DMS153 (cell line): Measurements from ENCODE around the gene E2F2.
"Not testable (repeated sequence)": the region's sequence is repeated elsewhere in the genome, so short reads cannot be mapped to it uniquely, and the experiment has no call there.

Source experiments
- DNase-seq: peaks from one replicate; lab custom pipeline; 2025; lab: John Stamatoyannopoulos, UW

The E2F2 gene

DNA sequence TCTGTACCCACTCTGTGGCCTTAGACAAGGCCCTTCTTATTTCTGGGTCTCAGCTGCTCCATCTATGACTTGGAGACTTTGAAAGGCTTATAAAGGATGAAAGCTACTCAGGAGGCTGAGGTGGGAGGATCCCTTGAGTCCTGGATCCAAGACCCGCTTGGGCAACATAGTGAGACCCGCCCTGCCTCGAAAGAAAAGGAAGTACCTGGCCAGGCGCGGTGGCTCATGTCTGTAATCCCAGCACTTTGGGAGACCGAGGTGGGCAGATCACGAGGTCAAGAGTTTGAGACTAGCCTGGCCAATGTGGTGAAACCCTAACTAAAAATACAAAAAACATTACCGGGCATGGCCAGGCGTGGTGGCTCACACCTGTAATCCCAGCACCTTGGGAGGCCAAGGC is 14.8 kb upstream of the E2F2 start:
- DNase-seq = no peak

DNA sequence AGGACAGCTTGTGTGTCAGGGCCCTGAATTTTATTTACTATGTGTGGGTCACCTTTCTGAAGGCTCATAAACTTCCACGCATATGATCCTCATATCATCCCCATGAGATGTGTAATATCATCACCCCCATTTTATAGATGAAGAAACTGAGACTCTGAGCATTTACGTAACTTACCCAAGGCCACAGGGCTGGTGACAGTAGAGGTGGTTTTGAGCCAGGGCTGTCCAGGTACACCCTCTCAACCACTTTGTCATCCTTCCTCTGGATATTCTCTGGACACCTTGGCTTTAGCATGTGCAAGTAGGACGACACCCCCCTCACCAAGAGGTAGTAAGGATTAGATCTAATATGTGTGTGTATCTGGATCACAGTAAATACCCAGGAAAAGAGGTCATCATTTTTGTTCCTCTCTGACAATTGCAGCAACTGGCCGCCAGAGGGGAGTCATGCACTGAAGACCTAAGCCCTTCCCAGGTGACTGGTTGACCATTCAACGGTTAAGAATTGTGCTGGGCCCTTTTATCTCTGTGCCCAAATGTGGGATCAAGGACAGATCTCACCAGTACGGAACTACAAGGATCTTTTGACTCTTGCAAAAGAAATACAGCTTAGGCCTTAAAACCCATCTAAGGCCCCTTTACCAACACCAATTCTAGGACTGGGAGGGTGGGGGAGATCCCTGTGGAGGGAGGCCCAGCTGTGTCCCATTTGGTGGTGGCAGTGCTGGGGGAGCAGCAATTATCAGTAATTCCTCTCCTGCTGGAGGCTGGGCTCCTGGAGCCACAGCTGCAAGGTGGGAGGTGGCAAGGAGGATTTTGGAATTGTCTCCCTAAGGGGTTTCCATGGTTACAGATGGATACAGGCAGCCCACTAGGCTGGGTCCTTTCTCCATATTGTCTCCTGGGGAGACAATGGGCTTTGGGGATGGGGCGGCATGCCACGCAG is 13.7 kb upstream of the E2F2 start:
- peak; percentile 59 for DNase-seq

DNA sequence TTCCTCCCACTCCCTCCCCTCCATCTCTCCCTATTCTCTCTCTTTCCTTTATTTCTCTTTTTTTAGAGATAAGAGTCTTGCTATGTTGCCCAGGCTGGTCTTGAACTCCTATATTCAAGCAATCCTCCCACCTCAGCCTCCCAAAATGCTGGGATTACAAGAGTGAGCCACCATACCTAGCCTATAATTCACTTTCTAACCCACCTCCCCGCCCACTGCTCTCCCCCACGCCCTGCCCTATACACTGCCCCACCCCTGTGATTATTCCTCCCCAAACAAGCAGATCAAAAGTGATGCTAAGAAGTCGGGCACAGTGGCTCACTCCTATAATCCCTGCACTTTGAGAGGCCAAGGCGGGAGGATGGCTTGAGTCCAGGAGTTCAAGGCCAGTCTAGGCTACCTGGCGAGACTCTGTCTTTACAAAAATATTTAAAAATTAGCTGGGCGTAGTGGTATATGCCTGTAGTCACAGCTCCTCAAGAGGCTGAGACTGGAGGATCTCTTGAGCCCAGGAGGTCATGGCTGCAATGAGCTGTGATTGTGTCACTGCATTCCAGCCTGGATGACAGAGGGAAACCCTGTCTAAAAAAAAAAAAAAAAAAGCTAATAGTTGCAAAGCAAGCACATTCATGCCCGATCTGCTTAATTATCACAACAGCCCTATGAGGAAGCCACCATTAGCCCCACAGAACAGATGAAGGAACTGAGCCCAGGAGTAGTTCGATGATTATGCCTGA is 12.8 kb upstream of the E2F2 start:
- no peak for DNase-seq

DNA sequence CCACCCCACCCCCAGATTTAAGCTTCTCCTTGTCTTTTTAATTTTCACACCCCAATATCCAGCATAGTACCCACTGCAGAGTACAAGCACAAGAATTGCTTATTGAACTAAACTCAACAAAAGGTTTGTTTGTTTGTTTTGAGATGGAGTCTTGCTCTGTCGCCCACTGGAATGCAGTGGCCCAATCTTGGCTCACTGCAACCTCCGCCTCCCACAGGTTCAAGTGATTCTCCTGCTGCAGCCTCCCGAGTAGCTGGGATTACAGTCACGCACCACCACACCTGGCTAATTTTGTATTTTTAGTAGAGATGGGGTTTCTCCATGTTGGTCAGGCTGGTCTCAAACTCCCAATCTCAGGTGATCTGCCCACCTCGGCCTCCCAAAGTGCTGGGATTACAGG is 11.9 kb upstream of the E2F2 start:
- not testable (repeated sequence) for DNase-seq

DNA sequence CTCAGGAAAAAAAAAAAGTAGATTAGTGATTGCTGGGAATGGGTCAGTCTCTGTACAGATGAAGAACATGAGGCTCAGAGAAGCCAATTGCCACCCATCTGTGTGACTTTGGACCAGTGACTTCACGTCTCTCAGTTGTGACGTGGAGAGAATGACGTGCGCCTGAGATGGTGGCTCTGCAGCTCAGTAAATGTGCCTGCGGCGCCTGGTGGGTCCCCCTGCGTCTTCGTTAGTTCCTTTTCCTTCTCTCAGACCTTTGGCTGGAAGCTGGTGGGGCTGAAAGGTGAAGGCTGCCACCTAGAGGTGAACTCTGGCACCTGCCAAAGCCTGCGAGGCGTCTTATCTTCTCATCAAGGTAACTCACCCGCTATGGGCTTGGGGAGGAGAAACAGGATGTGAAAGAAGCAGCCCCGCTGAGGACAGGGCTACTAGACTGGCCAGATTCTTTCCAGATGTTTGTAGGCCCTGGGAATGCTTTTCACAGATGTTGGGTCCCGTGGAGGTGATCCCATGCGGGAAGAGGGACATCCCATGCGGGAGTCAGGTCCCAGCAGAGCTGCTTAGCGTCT is 8.7 kb upstream of the E2F2 start:
- DNase-seq = peak; percentile 89

DNA sequence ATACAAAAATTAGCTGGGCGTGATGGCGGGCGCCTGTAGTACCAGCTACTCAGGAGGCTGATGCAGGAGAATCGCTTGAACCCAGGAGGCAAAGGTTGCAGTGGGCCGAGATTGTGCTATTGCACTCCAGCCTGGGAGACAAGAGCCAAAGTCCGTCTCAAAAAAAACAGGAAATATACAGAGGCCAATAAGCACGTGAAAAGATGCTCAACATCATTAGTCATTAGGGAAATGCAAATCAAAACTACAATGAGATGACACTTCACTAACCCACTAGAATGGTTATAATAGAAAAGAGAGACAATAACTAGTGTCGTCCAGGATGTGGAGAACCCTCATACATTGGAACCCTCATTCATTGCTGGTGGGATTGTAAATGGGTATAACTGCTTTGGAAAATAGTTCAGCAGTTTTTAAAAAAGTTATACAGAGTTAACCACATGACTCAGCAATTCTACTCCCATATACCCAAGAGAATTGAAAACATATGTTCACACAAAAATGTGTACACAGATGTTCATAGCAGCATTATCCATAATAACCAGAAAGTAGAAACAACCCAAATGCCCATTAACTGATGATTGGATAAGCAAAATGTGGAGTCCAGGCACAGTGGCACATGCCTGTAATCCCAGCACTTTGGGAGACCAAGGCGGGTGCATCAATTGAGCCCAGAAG is 6.4 kb upstream of the E2F2 start:
- no peak for DNase-seq

DNA sequence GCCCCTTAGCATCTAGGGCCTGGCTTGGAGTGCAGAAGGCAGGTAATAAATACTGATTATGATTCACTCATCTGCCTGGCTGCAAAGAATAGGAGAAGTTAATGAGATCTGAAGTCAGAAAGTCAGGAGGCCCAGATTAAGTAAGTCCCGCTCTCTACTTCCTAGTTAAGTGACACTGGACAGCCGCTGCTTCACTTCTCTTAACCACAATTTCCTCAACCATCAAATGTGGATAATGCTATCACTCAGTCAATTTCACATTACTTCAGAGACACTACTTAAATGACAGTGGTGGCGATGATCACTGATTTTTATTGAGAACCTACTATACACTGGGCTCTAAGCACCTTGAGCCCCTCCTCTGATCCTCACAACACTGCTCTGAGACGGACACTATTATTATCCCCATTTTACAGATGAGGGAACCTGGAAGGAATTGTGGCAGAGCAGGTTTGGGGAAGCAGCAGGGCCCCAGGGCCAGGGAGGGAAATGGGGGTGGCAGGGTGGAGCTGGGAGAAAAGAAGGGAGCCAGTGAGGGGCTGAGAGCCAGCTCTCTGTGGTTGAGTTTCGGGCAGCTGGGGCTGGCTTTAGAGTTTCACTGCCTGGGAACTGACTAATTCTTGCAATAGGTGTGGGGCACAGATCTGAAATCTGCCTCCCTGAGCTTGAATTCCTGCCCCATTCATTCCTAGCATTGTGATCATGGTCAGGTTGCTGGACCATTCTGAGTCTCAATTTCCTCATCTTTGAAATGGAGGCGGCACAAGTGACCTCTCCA is 2.4 kb upstream of the E2F2 start:
- DNase-seq = no peak

DNA sequence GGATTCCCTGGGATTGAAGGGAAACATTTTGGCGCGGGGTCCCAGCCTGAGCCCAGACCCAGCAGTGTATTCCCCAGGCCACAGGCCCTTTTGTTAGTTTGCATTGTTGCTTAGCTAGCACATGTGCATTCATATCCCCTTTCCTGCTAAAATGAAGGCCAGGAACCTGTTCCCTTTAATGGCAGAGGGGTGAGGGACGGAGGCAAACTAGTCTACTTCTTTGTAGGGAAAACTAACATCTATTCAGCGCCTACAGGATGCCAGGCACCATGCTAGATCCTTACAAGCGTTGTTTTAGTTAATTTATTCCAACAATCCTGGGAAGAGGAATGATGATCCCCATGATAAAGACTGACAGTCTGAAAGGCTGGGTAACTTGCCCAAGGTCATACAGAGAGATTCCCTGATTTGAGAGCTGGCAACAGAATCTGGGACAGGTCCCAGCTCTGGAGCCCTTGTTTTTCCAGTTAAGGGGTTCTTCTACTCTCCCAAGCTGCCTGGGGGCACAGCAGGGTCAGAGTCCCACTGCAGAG is 595 bp upstream of the E2F2 start:
- DNase-seq = no peak

DNA sequence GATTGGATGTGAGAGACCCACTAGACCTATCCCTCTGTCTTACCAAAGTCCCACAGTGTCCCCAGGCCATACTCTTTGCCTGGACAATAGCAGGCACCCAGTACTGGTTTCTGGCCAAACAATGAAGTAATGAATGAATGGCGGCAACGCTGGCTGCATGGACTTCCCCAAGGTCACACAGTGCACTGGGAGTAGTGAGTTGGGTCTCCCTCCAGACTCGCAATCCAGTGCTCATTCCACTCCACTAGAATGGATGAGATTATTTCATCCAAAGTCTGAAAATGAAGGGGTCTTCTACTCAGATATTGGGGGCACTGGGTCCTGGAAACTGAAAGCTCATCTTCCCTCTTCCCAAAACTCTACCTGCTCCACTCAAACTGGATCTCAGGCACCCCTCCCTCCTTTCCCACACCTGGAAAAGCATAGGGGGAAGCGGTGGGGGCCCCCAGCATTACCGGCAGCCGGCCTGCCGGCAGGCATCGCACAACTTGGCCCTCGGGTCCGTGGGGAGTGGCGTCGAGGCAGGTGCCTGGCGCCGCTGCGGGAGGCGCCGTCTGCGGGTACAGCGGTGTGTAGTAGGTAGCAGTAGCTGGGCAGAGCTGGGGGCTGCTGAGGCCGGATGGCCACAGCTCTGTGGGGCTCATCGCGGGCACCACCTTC is 816 bp downstream of the E2F2 start:
- no peak for DNase-seq

DNA sequence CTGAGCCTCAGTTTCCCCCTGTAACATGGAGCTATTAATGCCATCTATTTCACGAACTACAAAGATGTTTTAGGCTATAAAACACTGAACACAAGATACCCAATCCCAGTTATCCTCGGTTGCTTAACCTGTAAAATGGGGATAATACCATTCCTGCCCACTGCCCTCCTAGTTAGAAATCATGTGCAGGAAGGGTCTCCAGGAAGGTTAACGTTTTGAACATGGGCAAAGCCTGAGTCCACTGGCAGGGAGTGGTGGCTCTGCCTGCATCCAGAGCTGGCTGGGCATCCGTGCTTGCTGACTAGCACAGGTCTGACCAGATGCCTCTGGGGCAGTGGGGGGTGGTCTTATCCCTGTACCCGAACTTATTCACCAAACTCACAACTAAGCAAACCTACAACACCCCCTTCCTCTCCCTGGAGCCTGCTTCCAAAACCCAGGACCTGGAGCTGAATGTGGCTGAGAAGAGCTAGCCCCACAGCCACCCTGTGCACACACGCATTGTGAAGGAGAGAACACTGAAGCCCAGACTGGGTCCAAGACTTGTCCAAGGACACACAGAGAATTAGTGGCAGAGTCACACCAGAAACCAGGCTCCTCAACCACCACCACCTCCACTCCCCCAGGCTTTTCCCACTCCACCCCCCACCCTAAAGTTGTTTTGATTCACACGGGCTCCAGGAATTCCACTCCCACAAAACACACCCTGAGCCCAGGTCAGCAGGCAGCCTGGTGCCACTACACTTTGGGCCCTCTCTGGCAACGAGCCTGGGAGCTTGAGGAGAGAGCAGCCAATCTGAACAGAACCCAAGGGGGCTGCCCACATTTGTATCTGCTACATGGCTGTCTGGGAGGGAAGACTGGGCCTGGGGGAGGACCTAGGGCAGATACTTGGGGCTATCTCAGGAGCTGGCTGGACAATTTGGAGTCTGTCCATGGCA is 1.6 kb downstream of the E2F2 start:
- no peak for DNase-seq

DNA sequence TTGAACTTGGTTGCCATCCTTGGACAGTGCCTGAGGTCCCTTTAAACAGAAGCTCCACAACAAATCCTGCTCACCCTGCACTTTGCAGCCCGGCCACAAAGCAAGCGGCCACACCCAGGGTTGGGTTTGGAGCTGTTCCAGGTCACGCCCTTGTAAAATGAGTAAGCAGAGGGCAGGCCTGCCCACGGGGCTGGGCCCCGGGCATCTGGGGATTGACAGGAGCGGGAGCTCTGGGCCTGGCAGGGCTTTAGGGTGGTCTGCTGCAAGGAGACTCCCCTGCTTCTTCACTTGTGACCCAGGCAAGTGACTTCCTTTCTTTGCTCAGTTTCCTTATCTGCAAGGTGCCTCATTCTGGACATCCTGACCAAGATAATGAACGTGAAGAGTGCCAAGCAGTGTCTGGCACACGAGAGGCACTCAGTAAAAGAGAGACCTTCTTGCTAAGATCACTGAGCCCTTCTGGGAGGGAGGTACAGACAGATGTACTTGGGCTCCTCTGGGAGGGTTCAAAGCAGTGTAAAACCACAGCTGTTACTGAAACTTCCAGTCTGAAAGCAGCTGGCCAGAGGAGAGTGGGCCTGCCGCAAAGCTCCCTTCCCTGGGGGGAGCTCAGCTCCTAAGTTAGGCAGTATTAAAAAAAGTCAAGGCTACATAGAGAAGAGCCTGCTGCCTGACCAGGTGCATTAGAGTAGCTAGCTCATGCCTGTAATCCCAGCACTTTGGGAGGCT is 2.6 kb downstream of the E2F2 start:
- peak; percentile 88 for DNase-seq

DNA sequence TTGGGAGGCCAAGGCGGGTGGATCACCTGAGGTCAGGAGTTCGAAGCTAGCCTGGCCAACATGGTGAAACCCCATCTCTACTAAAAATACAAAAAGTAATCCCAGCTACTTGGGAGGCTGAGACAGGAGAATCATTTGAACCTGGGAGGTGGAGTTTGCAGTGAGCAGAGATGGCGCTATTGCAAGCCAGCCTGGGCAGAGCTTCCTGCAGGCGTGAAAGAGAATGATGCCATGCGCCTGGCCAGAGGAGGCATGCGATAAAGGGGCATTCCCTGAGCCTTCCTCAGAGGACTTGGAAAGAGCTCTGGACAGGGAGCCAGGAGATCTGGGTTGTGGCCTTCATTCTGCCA is 3.2 kb downstream of the E2F2 start:
- DNase-seq = no peak

DNA sequence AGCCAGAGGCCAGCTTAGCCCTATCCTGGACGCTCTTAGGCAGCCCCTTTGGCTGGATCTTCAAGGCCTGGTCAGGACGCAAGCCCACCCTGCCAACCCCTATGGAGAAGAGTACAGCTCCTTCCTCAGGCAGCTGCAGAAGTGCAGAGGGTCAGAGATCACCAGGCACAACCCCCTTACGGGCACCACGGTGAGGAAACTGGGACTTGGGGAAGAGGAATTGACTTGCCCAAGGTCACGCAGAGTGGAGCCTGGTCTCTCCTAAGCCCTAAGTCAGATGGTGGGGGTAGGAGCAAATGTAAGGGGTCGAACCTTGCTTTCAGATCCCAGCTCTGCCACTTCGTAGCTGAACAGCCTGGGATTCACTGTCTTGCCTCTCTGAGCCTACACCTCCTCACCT is 3.7 kb downstream of the E2F2 start:
- DNase-seq = no peak

DNA sequence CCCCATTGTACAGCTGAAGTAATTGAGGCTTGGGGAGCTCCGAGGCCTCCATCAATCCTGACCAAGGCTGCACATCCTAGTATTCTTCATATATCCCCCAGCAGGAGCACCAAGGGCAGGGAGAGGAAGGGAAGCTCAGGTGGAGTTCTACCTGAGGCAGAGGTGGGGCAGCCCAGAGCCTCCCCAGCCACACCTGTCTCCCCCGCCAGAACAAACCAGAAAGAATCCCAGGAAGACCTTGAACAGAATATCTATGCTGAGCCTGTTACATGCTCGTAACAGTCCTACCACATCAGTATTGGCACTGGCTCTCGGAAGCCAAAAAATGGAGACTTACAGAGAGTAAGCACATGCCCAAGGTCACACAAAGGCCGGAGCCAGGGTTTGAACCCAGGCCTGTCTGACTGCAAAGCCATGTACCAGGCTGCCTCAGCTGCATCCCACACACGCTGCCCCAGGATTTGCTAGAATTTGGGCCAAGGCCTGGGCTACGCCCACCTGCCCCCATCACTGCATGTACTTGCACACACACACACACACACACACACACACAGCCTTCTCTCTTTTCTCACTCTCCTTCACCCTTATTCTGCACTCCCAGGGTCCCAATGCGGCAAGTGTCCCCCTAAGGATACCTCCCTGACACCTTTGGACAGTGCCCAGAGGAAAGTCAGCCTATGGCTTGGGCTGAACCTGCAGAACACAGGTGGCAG is 4.5 kb downstream of the E2F2 start:
- no peak for DNase-seq

DNA sequence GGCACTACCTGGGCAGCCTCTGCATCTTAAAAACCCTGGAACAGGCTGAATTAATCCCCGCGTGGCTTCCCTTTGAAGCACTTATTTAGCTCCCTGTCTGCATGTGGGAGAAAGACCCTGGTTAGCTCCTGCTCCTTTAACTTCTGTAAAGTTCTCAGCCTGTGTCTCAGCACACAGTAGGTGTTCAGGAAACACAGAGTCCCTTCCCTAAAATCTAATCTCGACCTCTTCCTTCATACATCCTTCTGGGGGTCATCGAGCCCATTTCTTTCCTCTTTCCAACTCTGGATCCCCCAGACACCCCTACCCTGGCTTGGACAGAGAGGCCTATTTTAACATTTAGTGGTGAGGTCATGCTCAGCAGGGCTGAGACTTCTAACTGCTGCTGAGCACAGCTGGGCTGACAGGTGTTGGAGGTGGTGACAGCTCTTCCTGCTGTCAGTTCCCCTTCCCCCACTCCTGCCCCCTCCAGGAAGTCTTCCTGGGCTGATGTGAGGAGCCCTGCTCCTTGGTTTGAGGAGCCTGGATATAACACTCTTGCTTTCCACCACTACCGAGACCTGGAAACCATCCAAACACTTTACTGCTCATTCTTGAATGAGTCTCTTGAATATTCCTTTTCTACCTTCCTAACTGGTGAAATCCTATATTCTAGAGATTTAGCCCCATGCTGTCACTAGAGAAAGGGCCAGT is 5.3 kb downstream of the E2F2 start:
- DNase-seq = no peak

DNA sequence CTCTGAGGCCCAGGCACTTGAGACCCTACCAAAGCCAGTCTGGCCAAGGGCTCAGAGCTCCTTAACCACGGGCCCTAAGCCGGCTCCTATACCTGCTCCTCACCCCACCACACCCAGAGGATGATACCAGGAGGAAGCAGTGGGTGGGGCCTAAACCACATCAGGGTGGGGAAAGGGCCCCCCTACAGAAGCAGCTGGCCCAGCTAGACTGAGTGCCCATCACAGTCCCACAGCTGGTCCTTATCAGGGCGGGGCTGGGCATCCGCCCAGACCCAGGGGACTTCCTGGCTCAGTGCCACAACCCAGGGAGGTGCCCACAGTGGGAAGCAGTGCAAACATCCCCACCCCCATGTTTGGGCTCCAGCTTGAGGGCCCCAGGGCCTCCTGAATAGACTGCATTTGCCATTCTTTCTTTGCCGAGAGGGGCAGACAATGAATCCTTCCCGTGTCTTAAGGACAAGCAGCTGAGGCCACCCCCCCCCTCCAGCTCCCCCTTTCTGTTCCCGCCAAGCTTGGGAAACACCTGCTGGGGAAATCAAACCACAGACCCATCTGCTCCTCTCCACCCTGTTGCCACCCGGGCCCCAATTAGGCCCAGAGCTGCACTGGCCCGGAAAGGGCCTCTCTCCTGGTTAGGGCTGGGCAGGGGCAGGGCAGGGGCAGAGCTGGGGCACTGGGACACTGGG is 6.2 kb downstream of the E2F2 start:
- DNase-seq = peak; percentile 79

DNA sequence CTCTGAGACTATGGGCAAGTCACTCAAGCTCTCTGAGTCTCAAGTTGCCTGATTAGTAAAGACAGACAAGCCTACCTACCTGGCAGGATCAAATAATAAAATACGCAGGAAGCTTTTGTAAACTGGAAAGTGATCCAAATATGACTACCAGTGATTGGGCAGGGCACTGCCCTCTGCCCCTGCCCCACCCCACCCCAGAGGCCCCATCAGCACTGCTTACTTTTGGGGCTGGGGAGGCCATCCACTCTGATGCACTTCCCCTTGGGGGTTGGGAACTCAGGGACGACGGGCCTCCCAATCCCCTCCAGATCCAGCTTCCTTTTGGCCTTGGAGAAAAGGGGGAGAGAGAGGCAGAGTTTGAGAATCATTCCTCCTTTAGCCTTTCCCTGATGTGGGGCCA is 6.9 kb downstream of the E2F2 start:
- no peak for DNase-seq
